ENCODE measurements around the gene PRLHR.

GRCh38 chr10:118542745-118543144 lies 52.7 kb downstream of the PRLHR start:
- TF ChIP-seq, protein P1, sequence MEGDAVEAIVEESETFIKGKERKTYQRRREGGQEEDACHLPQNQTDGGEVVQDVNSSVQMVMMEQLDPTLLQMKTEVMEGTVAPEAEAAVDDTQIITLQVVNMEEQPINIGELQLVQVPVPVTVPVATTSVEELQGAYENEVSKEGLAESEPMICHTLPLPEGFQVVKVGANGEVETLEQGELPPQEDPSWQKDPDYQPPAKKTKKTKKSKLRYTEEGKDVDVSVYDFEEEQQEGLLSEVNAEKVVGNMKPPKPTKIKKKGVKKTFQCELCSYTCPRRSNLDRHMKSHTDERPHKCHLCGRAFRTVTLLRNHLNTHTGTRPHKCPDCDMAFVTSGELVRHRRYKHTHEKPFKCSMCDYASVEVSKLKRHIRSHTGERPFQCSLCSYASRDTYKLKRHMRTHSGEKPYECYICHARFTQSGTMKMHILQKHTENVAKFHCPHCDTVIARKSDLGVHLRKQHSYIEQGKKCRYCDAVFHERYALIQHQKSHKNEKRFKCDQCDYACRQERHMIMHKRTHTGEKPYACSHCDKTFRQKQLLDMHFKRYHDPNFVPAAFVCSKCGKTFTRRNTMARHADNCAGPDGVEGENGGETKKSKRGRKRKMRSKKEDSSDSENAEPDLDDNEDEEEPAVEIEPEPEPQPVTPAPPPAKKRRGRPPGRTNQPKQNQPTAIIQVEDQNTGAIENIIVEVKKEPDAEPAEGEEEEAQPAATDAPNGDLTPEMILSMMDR (conservative IDR thresholded peaks at IDR 0.05 in 1 of 2, IDR thresholded peaks at IDR 0.05 in 1 of 2; ENCODE audit: low read depth in 1 of 2, low read length in 2 of 2) = no peak
- TF ChIP-seq EZH2 (IDR thresholded peaks at IDR 0.05; ENCODE audit: low read length, missing control alignments) = no peak

Measured in fibroblast of lung (primary cell).